ENCODE measurements around the gene ZNF536.
"Not testable (repeated sequence)": the region's sequence is repeated elsewhere in the genome, so short reads cannot be mapped to it uniquely, and the experiment has no call there.

ZNF536 gene

DNA sequence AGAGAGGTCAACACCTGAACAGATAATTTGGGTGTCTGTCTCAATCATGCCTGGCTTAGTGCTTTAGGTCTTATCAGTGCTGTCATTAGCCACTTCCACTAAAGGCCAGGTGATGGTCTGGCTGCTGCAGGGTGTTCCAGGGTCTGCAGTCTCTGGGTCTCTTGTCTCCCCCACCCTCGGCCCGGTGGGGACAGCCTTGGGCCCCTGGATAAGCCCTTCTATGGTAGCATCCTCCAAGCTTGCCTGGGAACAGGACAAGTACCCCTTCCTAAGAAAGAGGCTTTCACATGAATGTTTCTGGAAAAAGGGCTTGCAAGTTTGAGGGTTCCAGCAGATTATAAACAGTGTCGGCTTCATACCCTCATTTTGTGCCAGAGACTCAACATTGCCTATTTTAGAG lies 29.3 kb upstream of the ZNF536 start:
- DNase-seq, result no peak

GRCh38 chr19:30344446-30345425 lies 27.4 kb upstream of the ZNF536 start:
- no peak for DNase-seq

DNA sequence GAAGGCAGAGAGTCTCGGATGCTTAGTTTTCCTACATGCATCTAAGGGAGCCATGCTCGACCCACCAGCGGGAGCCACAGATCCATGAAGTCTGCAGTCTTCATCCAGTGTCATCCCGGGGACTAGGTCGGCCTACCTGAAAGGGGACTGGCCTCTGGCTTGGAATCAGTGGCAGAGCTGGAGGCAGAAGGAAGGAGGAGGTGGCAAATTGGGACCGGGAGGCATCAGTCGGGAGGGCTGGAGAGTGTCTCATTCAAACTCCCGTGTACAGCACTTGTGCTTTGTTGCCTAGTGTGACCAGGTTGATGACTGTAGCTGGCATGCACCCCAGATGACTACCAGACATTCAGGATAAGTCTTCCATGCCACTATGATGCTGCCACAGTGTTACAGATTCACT lies 26.5 kb upstream of the ZNF536 start:
- no peak for DNase-seq

- DNase-seq, result not testable (repeated sequence)
Measured at GRCh38 chr19:30346468-30346867, 25.7 kb upstream of the ZNF536 start.

DNA sequence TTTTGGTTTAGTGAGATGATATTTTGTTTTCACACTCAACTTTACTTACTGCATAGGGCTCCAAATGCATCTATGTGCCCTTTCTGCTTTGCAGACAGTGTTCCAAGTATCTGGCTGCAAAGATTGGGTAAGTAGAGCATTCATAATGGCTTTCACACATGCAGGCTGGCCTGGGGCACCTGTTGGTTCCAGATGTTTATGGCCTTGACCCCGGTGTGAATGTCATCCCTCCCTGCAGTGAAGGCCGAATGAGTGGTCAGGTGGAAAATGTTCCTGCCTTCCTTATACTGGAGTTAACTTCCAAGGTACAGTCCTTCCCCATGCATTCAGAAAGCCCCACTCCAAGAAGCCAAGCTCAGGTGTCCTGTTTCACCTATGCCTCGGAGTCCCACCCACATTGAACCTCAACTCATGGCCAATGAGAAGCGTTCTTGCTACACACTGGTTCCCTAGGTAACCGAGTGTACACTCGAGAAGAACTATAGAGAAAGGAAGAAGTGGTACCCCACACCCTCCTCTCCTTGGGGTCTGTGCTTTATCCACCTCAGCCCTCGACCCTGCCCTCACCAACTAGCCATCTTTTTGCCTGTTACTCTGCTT lies 23.0 kb upstream of the ZNF536 start:
- DNase-seq, result no peak

DNA sequence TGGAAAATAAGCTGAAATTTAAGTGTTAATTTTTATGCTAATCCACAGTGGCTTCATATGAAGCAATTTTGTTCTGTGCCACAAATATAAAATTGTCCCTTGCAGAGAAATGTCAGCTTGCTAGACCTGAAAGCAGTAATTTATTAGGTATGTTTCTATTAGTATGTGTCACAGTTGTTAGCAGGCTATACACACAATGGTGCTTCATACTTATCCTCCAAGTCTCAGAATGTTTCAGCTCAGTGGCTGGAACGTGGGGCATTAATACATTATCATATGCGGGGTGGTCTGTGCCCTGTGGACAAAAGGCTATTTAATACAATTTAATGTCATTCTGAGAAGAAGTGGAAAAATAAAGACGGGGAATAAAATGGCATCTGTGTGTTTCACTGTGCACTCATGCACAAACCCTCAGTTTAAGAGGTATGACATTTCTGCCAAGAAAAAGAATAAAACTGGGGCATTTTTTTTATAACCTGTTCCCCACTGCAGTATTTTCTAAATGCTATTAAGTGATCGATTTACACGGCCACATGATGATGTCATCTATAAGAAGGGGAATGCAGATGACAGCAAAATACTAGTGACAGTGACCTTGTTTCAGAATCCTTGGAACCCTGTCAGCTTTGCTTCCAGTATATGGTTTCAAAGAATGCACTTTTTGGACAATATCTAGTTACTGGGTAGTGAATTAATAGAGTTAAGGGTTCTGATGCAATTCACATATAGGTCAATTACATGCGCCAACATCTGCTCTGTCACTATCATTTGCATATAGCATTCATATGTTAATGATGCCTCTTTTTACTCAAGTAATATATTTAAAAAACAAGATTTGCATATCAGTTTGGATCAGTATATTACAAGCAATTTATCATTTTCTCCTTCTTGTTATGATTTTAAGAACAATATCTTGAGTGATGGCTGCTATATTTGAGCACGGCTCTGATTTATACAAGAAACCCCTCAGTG lies 21.2 kb upstream of the ZNF536 start:
- no peak for DNase-seq

DNA sequence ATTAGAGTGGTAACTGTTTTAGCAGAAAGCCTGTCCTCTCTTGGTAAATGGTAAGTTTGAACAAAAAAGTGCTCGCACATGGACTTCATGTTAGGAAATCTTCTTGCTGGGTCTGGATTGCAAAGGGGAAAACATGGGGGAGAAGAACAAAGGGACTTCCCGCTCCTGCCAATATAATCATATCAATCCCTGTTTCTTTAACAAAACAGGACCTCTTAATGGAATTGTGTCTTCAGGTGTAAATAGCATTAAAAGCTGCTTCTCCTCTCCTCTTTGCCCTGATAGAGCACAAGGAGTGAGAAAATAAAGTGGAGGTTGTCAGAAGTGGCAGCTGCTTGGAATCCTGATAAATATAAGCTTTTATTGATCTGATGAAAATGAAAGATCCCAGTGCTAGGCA lies 20.4 kb upstream of the ZNF536 start:
- no peak for DNase-seq

DNA sequence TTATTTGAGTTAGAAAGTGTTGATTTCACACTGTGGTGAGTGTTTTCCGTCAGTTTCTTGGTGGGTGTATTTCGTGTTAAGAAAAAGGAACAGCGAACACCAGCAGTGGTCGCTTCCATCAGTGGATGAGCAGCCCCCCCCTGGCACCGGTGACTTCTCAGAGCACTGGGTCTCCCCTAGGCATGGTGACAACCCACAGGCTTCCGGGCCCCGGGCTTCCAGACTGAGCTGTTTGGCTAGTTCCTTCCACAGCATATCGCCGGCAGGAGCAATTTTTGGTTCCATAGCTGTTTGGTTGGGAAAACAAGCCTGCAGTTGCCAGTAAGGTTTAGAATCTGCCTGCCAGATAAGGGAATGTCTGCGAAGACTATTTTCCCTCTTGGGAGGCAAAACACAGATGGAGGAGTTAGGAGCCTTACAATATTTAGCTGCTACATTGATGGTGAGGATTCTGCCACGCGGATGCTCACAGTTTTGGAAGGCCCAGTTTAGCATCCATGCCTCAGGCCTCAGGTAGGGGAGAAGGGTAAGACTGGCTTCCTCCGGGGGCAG lies 18.7 kb upstream of the ZNF536 start:
- no peak for DNase-seq

- DNase-seq, result no peak
Measured at GRCh38 chr19:30355586-30355985, 16.6 kb upstream of the ZNF536 start.

DNA sequence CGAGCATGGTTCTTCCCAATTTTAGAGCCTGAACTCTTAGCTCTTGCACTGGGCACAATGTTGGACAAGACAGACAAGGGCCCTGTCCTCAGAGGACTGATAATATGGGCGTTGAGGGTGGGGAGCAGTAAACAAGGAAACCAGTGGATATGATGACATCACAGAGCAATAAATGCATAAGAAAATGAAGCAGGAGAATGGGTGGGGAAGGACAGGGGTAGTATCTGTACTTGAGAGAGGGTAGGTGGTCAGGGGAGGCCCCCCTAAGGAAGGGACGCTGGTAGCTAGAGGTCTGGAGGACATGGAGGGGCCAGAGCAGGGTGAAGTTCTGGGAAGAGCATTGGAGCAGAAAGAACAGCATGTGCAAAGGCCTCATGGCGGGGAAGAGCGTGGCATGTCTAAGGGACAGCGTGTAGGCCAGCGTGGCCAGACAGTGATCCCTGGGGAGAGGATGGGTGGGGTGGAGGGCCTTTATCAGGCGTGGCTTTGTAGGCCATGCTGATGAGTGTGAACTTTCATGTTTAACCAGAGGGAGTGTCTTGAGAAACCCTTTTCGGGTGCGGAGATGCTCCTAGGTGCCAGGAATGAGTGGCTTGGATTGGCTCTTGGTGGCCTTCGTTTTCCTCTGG lies 15.1 kb upstream of the ZNF536 start:
- DNase-seq, result no peak

- no peak for DNase-seq
Measured at GRCh38 chr19:30357580-30357954, 14.6 kb upstream of the ZNF536 start.

DNA sequence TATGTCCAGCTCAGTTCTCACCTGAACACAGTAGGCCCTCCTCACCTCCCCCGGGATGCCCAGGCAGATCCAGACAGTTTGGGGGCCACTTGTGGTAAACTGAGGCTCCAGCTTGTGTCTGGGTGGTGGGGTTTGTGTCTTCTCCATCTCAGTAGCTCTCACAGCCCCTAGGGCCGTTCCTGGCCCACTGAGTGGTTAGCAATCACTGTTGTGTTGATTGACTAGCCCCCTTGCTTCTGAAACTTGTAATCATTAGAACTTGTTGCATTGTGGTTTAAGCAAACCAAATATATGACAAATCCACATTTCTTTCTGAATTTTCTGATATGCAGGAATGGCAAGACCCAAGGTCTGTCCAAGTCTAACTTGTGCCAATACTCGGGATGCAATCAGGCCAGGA lies 13.9 kb upstream of the ZNF536 start:
- DNase-seq, result no peak

- no peak for DNase-seq
Measured at GRCh38 chr19:30358821-30359580, 13.2 kb upstream of the ZNF536 start.

- no peak for DNase-seq
Measured at GRCh38 chr19:30359936-30360335, 12.2 kb upstream of the ZNF536 start.

DNA sequence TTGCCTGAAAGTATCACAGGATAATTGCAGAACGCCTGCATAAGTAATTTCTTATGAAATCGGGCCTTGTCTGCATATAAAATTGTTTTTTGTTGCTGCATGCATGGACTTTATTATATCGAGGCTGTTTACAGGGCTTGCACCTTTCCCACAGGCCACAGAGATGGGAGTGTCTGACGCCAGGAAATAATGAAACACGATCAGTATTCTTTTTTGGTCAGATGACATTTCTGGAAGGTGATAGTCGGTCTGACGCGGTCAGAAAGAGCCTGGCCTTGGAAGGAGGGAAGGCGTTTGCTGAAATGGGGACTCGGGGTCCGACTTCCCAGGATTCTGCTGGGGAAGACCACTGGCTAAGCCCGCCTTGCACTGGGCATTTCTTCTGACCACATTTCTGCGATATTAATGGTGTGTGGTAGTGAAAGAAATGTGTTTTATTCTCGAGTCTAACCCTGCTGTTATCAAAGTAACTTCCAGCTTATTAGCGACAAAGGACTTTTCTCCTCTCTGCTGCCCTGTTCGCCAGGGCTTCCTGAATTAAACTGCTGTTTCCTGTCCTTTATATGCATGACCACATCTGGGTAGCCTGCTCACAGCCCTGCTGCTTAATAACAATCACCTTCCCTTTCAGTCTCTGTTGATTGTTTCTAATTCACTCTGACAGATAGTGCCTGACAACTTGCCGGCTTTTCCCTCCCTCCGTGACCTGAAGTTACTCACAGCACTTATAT lies 11.6 kb upstream of the ZNF536 start:
- no peak for DNase-seq

DNA sequence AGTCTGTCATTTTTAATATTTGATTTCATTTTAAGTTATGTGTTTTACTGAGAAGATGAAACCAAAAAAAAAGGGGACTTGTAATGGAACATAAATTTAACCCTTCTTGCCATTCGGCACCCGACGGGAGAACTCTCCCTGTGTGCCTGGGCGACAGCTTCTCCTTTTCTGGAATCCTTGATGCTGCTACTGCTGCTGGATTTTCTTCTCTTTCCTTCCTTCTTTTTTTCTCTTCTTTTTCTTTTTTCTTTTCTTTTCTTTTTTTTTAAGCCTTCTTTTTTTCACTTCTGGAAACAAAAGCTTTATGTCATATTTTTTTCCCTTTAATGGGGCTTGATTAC lies 11.1 kb upstream of the ZNF536 start:
- DNase-seq, result no peak

DNA sequence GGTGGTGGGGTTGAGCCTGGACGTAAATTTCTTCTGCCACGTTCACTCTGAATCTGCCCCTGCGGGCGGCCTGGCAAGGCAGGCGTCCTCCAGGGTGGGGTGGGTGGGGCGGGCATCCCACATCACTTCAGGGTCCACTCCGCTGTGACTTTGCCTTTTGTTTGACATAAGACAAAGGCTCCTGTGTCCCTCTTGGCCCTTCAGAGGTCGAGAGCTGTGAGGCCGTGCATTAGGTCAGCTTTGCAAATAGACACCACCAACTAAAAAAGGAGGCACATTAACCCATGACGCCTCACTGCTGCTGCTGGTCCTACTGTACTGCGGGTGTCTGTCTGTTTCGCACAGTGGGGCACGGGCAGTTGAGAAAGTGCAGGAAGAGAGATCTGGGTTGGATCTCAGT lies 10.5 kb upstream of the ZNF536 start:
- DNase-seq, result no peak

DNA sequence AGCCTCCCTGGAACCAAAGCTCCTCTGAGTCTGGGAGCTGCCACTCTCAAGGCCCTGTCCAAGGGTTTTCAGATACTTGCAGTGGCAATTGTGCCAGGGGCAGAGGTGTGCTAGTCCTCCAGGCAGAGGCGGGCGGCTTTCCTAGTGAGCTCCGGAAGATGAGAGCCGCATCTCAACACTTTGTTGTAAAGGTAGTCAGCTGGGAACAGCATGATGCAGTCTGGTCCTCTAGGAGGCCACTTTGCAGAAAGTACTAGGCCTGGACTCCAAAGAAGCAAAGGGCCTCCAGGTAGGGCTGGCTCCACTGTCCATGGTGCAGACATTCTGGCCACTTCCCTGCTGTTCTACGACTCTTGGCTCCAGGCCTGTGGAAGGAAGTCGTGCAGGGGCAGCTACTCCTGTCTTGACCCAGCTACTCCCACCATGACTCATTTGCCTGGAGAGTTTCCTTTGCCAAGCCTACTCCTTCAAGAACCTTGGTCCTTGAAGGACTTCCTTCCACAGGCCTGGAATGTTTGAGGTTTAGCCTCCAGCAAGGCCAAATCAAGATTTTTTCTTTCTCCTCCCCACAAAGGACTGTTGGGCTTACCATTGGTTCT lies 9.9 kb upstream of the ZNF536 start:
- DNase-seq, result no peak

GRCh38 chr19:30363073-30363472 lies 9.1 kb upstream of the ZNF536 start:
- no peak for DNase-seq

Measured in NCI-H2107 (cell line).